ENCODE results near the gene ALOX12B.

GRCh38 chr17:8064561-8065019, 22.9 kb downstream of the ALOX12B start:
- no peak for TF ChIP-seq RAD21 (conservative IDR thresholded peaks at IDR 0.05 in 1 of 2, IDR thresholded peaks at IDR 0.05 in 1 of 2)
- no peak for TF ChIP-seq CTCF (IDR thresholded peaks at IDR 0.05)
- TF ChIP-seq POLR2A (IDR thresholded peaks at IDR 0.05; ENCODE audit: low read length) = no peak
- no peak for TF ChIP-seq EP300 (IDR thresholded peaks at IDR 0.05)
- no peak for TF ChIP-seq CEBPB (IDR thresholded peaks at IDR 0.05)
- TF ChIP-seq RFX5 (IDR thresholded peaks at IDR 0.05) = no peak
- TF ChIP-seq, protein P1, sequence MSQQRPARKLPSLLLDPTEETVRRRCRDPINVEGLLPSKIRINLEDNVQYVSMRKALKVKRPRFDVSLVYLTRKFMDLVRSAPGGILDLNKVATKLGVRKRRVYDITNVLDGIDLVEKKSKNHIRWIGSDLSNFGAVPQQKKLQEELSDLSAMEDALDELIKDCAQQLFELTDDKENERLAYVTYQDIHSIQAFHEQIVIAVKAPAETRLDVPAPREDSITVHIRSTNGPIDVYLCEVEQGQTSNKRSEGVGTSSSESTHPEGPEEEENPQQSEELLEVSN (IDR thresholded peaks at IDR 0.05; ENCODE audit: borderline replicate concordance, low read depth) = no peak
- no peak for TF ChIP-seq RCOR1 (IDR thresholded peaks at IDR 0.05; ENCODE audit: low read depth, low read length)
- no peak for TF ChIP-seq MAZ (IDR thresholded peaks at IDR 0.05; ENCODE audit: borderline replicate concordance, low read depth, low read length)
- no peak for TF ChIP-seq CBX8 (IDR thresholded peaks at IDR 0.05)
- no peak for TF ChIP-seq ESRRA (IDR thresholded peaks at IDR 0.05; ENCODE audit: borderline replicate concordance, low read length)
- no peak for TF ChIP-seq SMC3 (IDR thresholded peaks at IDR 0.05)
